ENCODE measurements around the gene RNH1. TPM values are rescaled to one million over a fixed set of nuclear protein-coding genes. Genes with fewer than 3 reads are reported as not detected.
A peak's percentile ranks its signal among the peaks of the same experiment; 100 is the strongest.

RNH1 gene
- total RNA-seq, 1 donor from 2014 or later: 361 TPM

- TF ChIP-seq CTCF (IDR thresholded peaks at IDR 0.05; ENCODE audit: insufficient read depth, low read length, severe bottlenecking): peak; percentile 54
- DNase-seq (ENCODE audit: low read depth) (peak; percentile 56), FAIRE-seq (peak; percentile 40)
- Histone ChIP-seq H3K4me3 (ENCODE audit: low read depth, low read length) (peak overlapping the region; percentile 93), H3K27me3 (ENCODE audit: control insufficient read depth, insufficient read depth, low read length) (no peaks in the 10 kb centered on the region), H3K36me3 (ENCODE audit: control insufficient read depth, insufficient read depth, low read length) (peaks cover 13% of the 10 kb centered on the region)
Measured at GRCh38 chr11:450809-451451, 56.1 kb downstream of the RNH1 start.

- no peak for TF ChIP-seq CTCF (IDR thresholded peaks at IDR 0.05; ENCODE audit: insufficient read depth, low read length, severe bottlenecking)
- H3K4me3 ChIP-seq (ENCODE audit: low read depth, low read length): peak within 1 kb of the TSS; percentile 93
- FAIRE-seq (no peak), DNase-seq (ENCODE audit: low read depth) (peak; percentile 85)
- peaks cover 13% of the 10 kb centered on the region for H3K36me3 ChIP-seq (ENCODE audit: control insufficient read depth, insufficient read depth, low read length)
- no peaks in the 10 kb centered on the region for H3K27me3 ChIP-seq (ENCODE audit: control insufficient read depth, insufficient read depth, low read length)
Measured at GRCh38 chr11:449889-450808, 56.9 kb downstream of the RNH1 start, which contains the start of gene PTDSS2. Gene PTDSS2, plus strand, starts transcription at chr11:450279. Its CDS starts 177 bp downstream, at chr11:450456.

- DNase-seq (ENCODE audit: low read depth) (peak; percentile 67), FAIRE-seq (no peak)
- H3K4me3 ChIP-seq (ENCODE audit: low read depth, low read length): peak overlapping the region; percentile 70
- TF ChIP-seq CTCF (IDR thresholded peaks at IDR 0.05; ENCODE audit: insufficient read depth, low read length, severe bottlenecking): peak; percentile 95
- peaks cover 6% of the 10 kb centered on the region for H3K36me3 ChIP-seq (ENCODE audit: control insufficient read depth, insufficient read depth, low read length)
- H3K27me3 ChIP-seq (ENCODE audit: control insufficient read depth, insufficient read depth, low read length): no peaks in the 10 kb centered on the region
Measured at GRCh38 chr11:447923-448731, 58.9 kb downstream of the RNH1 start.

GRCh38 chr11:446891-447290, 60.2 kb downstream of the RNH1 start:
- DNase-seq (ENCODE audit: low read depth) (peak; percentile 71), FAIRE-seq (no peak)
- H3K4me3 ChIP-seq (ENCODE audit: low read depth, low read length): no peak overlapping the region

More at GRCh38 chr11:446891-447290, 60.2 kb downstream of the RNH1 start:
- TF ChIP-seq CTCF (IDR thresholded peaks at IDR 0.05; ENCODE audit: insufficient read depth, low read length, severe bottlenecking): no peak
- H3K27me3 ChIP-seq (ENCODE audit: control insufficient read depth, insufficient read depth, low read length): no peaks in the 10 kb centered on the region
- no peaks in the 10 kb centered on the region for H3K36me3 ChIP-seq (ENCODE audit: control insufficient read depth, insufficient read depth, low read length)

Data from bronchial epithelial cell (primary cell).